Lower lobe of right lung (tissue), 2 donors: Measurements from ENCODE around the gene CDC40. TPM values are rescaled to one million over a fixed set of nuclear protein-coding genes. Genes with fewer than 3 reads are reported as not detected.

ENCODE experiments used
- ATAC-seq, 2 donors: fragments of 200-7000 bp; cut with Tn5 transposase; one replicate each; pipeline ENCODE4 v1.9.1; 2020 to 2022; ENCODE audit warnings: mild to moderate bottlenecking in 2 of 2, moderate library complexity in 2 of 2
- DNase-seq: peaks from one replicate; pipeline ENCODE4 v3.0.0-alpha.2; 2020
- H3K27ac ChIP-seq: fragments of 200-600 bp; one replicate; pipeline ENCODE4 v1.8.0; 2022
- H3K27me3 ChIP-seq: fragments of 200-600 bp; one replicate; pipeline ENCODE4 v1.8.0; 2022; ENCODE audit warnings: low read depth
- H3K36me3 ChIP-seq: fragments of 200-600 bp; one replicate; pipeline ENCODE4 v1.8.0; 2022; ENCODE audit warnings: mild to moderate bottlenecking
- H3K4me1 ChIP-seq: fragments of 200-600 bp; one replicate; pipeline ENCODE4 v1.8.0; 2022
- H3K4me3 ChIP-seq: fragments of 200-600 bp; one replicate; pipeline ENCODE4 v1.8.0; 2022; ENCODE audit warnings: mild to moderate bottlenecking
- H3K9me3 ChIP-seq: fragments of 200-600 bp; one replicate; pipeline ENCODE4 v1.8.0; 2022
- CTCF ChIP-seq: fragments of 200-600 bp; IDR thresholded peaks from one replicate; pipeline ENCODE4 v1.8.0; 2022; ENCODE audit warnings: antibody characterized with exemption, mild to moderate bottlenecking
- intact Hi-C: fragments of 100-400 bp; cut with DNase I; formaldehyde crosslinking; loops from one replicate; pipeline ENCODE4 v1.11.0; 2022
- total RNA-seq: library from RNA; stranded (reverse); fragmentation: NEBNext Ultra II Directional; extraction: Animal tissue kit (Norgen Biotek cat#: 25700); gene quantifications from one replicate; pipeline ENCODE4 v1.2.1, GENCODE V29; 2021
- donor health status: DM: no; HTN: yes; CAD: no; lungs with severe emphysema.

CDC40 gene
- total RNA-seq, 1 donor from 2014 or later, result 27.9 TPM

- H3K4me1 ChIP-seq, result no peaks in the 10 kb centered on the region
- no peaks in the 10 kb centered on the region for H3K27me3 ChIP-seq
- DNase-seq (no peak), ATAC-seq (no peak)
- intact Hi-C loops, result no loop called here
- H3K4me3 ChIP-seq, result no peak overlapping the region
- no peak overlapping the region for H3K27ac ChIP-seq
- peaks cover 16% of the 10 kb centered on the region for H3K36me3 ChIP-seq
- no peak for TF ChIP-seq CTCF
- no peaks in the 10 kb centered on the region for H3K9me3 ChIP-seq
These were observed 11.2 kb downstream of the CDC40 start for GRCh38 chr6:110191477-110191876.

- ATAC-seq, result no peak
- H3K27ac ChIP-seq, result no peak overlapping the region
- no peaks in the 10 kb centered on the region for H3K4me1 ChIP-seq
These were observed 15.4 kb downstream of the CDC40 start for GRCh38 chr6:110195639-110196038.

GRCh38 chr6:110196874-110197273, 16.6 kb downstream of the CDC40 start:
- Histone ChIP-seq H3K27me3 (no peaks in the 10 kb centered on the region), H3K4me1 (no peaks in the 10 kb centered on the region), H3K36me3 (peaks cover 17% of the 10 kb centered on the region), H3K9me3 (no peaks in the 10 kb centered on the region), H3K4me3 (no peak overlapping the region), H3K27ac (no peak overlapping the region)
- no peak for TF ChIP-seq CTCF
- no peak for ATAC-seq
- intact Hi-C loops, result no loop called here
- no peak for DNase-seq

More at GRCh38 chr6:110195639-110196038, 15.4 kb downstream of the CDC40 start:
- no peaks in the 10 kb centered on the region for H3K27me3 ChIP-seq
- no peak overlapping the region for H3K4me3 ChIP-seq
- no peak for TF ChIP-seq CTCF
- no peak for DNase-seq
- intact Hi-C loops, result no loop called here
- H3K9me3 ChIP-seq, result no peaks in the 10 kb centered on the region
- H3K36me3 ChIP-seq, result peaks cover 16% of the 10 kb centered on the region

- intact Hi-C loops, result no loop called here
- no peaks in the 10 kb centered on the region for H3K9me3 ChIP-seq
- ATAC-seq, result no peak
- no peak for TF ChIP-seq CTCF
- H3K4me1 ChIP-seq, result no peaks in the 10 kb centered on the region
- DNase-seq, result no peak
- H3K27ac ChIP-seq, result no peak overlapping the region
- peaks cover 16% of the 10 kb centered on the region for H3K36me3 ChIP-seq
- H3K27me3 ChIP-seq, result no peaks in the 10 kb centered on the region
- H3K4me3 ChIP-seq, result no peak overlapping the region
These were observed 18.3 kb downstream of the CDC40 start for GRCh38 chr6:110198561-110198960.

DNA sequence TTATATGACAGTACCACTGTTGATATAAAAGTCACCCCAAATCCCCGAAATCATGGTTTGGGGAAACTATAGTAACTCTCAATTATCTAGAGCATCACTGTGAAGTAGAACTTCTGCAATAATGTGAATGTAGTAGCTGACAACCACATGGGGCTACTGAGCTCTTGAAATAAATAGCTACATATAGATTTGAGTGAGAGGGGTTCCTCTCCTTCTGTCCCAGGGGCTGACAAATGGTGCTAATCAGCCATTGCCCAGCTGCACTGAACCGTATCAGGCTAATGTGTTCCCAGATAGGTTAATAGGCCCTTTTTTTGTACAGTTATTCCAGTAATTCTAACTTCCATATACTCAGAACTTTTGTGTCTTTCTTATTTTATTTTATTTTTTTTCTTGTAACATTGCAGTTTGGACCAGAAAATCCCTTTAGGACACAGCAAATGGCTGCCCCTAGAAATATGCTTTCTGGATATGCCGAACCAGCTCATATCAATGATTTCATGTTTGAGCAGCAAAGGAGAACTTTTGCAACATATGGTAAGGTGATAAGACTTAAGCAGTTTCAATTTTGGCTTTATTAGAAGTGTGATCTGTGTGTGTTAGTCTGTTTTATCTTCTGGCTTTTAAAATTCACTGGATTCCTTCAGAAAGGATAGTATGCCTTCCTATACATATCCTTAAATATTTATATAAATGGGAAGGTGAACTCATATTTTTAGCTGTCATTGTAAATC, 21.1 kb downstream of the CDC40 start:
- no peak overlapping the region for H3K27ac ChIP-seq
- no peak for DNase-seq
- H3K27me3 ChIP-seq, result no peaks in the 10 kb centered on the region
- no peak overlapping the region for H3K4me3 ChIP-seq
- H3K36me3 ChIP-seq, result peaks cover 6% of the 10 kb centered on the region
- TF ChIP-seq CTCF, result no peak
- intact Hi-C loops, result no loop called here
- no peaks in the 10 kb centered on the region for H3K9me3 ChIP-seq
- no peak for ATAC-seq
- H3K4me1 ChIP-seq, result no peaks in the 10 kb centered on the region
